NCI-H1092 treated with DMSO at 0.1 percent for 48 hours (cell line): Measurements from ENCODE around the gene LCE3E.
"Not testable (repeated sequence)": the region's sequence is repeated elsewhere in the genome, so short reads cannot be mapped to it uniquely, and the experiment has no call there.

ENCODE experiments used
- DNase-seq: peaks from one replicate; lab custom pipeline; 2025; lab: John Stamatoyannopoulos, UW

LCE3E gene, protein sequence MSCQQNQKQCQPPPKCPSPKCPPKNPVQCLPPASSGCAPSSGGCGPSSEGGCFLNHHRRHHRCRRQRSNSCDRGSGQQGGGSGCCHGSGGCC

DNA sequence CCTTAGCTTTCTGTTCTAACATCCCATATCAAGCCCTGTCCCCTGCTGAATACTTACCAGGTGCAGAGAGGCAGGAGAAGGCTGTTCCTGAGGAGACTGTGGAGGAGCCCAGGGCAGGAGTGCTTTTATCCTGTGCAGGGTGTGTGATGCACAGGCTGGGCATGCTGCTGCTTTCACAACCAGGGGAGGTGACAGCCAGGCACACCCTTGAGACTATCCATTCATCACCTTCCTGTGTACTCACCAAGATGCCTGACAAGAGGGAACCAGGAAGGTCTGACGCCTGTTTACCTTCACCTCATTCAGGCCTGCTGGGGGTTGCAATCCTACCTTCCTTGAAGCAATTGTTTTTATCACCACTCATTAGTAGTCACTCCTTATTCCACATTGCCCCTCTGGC lies at the start of gene LCE3E:
Gene LCE3E, minus strand, starts transcription at position 100 of the 400 bp plus-strand sequence. CDS start 572 bp downstream, outside the sequence.
- DNase-seq, result no peak

DNA sequence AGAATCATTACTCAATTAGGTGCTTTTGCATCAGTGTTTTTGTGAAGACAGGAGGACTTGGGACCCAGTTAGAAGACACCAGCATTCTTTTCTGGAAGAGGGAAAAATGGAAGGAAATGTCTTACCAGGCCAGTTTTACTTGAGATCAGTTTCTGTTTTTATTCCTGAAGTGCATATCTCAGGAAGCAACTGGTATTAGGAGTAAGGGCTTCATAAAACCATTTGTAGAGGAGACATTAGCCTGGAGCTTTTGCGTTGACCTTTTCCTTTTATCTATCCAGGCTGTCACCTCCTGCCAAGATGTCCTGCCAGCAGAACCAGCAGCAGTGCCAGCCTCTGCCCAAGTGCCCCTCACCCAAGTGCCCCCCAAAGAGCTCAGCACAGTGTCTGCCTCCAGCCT lies 46.9 kb upstream of the LCE3E start, which contains the start of gene LCE3B:
Gene LCE3B, plus strand, starts transcription at position 301 of the 400 bp plus-strand sequence. Its CDS starts 0 bp downstream, at position 301.
- DNase-seq, result no peak

DNA sequence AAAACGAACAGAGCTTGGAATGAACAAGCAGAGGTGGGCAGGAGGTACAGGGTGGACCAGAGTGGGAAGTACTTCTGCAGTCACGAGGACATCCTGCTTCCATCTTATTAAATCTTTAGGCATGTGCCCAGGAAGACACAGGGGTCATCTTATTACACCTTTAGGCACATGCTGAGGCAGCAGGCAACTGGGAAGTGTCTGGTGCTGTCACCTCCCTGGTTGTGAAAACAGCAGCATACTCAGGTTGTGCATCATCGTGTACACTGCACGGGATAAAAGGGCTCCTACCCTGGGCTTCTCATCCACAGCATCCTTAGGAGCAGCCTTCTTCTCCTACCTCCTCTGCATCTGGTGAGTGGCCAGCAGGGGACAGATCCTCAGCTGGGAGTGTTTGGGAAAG lies 33.4 kb upstream of the LCE3E start, which contains the start of gene LCE3C:
Gene LCE3C, plus strand, starts transcription at position 301 of the 400 bp plus-strand sequence. CDS start 498 bp downstream, outside the sequence.
- DNase-seq, result no peak

DNA sequence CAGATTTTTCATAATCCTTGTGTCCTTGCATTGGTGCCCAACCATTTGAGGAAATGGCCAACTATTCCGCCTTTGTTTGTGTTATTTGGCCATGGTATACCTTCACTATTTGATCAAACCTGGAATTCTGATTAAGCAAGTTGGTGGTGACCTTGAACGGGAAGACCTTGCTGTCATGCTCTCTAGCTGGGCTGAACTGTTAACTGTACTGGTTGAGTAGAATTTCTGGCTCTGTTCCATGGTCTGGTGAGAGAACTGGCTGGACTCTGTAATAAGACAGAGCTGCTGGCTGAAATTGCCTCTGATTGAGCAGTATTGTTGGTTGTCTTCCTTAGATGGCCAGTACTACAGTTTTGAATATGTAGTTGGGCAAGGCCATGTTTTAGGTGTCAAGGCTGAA lies 30.4 kb upstream of the LCE3E start:
- no peak for DNase-seq

DNA sequence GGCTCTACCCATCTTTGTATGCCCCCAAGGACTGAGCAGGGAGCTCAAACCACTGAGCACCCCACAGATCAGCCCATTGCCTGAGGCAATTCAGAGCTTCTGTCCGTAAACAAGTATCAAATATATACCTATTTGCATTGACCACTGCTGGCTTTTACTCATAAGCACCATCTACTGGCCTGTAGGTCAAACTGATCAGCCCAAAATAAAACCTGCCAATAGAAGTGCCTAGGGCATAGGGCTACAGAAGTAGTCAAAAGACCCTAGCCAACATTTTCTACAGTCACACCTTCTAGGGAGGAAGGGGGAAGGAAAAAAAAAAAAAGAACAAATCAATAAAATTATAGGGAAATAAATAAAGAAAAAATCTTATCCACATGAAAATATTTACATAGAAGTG lies 19.0 kb upstream of the LCE3E start:
- no peak for DNase-seq

DNA sequence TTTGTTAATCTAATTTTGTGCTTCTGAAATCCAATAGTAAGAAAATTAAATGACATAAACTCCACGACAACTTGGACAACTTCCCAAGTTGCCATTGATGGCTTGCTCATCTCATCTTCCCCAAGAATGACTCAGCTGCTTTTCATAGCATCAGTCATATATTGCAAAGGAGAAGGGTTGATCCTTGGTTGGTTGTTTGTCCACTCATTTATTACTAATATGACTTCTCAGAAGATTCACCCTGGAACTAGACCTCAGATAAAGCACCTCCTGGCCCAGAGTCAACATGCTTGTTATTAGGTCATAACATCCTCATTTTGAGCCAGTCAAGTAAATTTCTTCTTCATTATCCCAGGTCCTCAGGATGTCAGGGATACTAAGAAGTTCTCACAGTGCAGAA lies 16.1 kb upstream of the LCE3E start:
- no peak for DNase-seq

DNA sequence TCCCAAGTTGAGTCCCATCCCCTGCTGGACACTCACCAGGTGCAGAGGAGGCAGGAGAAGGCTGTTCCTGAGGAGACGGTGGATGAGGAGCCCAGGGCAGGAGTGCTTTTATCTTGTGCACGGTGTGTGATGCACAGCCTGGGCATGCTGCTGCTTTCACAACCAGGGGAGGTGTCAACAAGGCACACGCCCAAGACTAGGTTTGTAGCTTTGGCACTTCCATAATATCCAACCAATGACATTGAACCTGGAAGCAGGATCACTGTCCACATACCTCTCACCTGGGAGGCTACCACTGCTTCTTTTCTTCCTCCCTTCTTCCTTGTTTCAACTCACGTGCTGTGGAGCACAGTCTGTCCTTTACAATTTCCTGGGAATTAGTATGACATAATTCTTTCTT lies 13.9 kb upstream of the LCE3E start, which contains the start of gene LCE3D:
Gene LCE3D, minus strand, starts transcription at position 84 of the 400 bp plus-strand sequence. CDS start 580 bp downstream, outside the sequence.
- DNase-seq, result no peak

DNA sequence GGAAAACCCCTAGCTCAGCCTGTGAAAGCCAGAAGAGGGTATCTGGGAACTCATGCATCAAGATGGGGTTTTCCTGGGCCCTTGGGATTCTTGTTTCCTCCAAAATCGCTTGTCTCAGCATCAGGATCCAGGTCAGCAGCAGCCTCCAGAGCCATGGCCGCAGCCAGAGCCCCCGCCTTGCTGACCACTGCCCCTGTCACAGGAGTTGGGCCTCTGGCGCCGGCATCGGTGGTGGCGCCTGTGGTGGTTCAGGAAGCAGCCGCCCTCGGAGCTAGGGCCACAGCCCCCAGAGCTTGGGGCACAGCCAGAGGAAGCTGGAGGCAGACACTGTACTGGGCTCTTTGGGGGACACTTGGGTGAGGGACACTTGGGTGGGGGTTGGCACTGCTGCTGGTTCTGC lies 12.9 kb upstream of the LCE3E start:
- DNase-seq, result not testable (repeated sequence)

DNA sequence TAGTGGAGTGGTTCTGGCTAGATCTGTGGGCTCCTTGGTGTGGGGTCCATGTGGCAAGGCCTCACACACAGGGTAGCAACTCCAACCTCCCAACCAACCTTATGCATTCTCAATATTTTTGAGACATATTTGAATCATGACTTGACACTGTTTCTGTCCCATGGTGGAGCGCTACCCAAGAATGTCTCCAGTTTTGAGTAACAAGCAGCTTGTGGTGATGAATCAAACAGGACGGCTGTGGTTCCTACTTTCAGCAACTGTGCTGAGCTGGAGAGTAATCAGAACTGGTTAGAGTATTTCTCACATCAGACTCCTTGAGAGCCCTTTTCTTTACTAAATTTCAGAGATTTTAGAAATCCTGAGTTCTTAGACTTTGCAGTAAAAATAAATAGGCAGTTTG lies 10.6 kb upstream of the LCE3E start:
- no peak for DNase-seq

DNA sequence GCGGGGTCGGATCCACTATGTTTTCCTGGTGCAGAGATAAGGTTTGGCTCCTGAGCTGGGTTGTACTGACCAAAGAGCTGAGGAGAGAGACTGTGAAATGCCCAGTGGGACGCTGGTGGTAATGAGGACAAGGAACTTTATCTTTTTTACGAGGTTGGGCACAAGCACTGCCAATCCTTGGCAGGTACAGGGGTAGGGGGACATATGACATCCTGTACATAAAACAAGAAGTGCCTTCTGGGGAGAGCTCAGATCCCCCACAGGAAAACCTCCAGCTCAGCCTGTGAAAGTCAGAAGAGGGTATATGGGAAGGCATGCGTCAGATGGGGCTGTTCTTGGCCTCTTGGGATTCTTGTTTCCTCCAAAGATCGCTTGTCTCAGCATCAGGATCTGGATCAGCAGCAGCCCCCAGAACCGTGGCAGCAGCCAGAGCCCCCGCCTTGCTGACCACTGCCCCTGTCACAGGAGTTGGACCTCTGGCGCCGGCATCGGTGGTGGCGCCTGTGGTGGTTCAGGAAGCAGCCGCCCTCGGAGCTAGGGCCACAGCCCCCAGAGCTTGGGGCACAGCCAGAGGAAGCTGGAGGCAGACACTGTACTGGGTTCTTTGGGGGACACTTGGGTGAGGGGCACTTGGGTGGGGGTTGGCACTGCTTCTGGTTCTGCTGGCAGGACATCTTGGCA lies 905 bp downstream of the LCE3E start:
- no peak for DNase-seq

DNA sequence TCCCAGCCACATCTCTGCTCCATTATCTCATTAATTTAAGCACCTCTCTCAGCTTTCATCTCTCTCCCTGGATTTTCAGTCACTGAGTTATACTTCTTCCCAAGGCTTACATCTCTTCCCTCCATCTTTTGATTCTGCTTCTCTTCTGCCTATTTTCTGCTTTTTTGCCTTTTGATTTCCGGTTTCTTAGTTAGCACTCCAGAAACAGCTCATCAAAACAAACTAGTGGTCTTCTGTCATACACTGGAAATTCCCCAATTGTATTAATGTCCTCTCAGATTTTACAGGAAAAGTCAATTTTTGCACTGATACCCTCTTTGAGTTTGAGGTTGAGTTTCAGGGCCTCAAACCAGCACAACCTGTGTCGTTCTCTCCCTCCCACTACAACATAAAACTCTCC lies 1.5 kb downstream of the LCE3E start:
- DNase-seq, result no peak

DNA sequence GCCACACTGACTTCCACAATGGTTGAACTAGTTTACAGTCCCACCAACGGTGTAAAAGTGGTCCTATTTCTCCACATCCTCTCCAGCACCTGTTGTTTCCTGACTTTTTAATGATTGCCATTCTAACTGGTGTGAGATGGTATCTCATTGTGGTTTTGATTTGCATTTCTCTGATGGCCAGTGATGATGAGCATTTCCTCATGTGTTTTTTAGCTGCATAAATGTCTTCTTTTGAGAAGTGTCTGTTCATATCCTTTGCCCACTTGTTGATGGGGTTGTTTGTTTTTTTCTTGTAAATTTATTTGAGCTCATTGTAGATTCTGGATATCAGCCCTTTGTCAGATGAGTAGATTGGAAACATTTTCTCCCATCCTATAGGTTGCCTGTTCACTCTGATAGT lies 18.2 kb downstream of the LCE3E start:
- not testable (repeated sequence) for DNase-seq

DNA sequence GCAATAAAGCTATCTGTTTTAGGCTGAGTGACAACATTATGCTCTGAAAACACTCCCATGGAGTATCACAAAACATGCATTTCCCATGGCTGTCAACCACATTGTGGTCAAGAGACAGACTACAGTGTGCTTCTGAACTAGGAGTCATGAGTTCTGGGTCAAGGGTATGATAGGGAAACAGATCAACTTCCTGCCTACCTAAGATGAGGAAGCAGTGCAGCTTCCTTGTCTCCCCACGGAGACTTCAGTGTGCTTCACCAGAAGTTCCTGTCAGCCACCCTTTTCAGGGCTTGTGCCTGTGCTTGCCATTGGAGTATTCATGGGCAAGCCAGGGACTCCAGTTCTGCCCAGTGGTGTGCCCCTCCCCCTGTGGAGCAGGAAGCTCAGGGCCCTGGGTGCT lies 19.9 kb downstream of the LCE3E start:
- DNase-seq, result no peak

DNA sequence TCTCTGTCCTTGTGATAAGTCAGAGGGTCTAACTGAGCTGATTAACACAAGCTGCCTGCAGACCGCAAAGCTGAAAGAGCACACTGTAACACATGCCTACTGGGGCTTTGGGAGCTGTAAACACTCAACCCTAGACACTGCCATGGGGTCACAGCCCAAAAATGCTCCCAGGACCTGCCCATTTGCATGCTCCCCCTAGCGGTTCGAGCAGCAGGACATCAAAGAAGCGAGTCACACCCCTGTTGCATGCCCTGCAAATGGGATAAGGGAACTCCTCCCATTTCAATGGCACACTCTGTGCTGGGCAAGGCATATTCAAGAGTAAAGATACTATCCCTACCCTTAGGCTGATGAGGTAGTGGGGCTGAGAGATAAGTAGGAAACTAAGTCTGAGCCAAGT lies 22.8 kb downstream of the LCE3E start:
- no peak for DNase-seq

DNA sequence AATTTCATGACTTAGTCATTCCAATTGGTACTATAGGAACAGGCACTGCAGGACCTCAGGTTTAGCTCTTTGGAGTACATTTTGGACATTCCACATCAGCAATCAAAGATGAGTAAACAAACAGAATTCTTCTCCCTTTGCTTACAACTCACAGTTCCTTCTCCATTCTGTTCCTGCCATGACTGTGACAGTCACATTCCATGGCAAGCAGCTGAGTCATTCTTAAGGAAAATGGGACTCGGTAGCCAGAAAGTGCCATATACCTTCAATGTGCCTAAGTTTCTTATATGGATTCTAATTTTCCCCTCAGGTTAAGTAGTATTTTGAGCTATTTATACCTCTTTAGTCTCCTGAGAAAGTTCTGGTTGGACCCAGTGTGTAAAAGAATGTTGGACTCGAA lies 26.7 kb downstream of the LCE3E start:
- DNase-seq, result no peak

DNA sequence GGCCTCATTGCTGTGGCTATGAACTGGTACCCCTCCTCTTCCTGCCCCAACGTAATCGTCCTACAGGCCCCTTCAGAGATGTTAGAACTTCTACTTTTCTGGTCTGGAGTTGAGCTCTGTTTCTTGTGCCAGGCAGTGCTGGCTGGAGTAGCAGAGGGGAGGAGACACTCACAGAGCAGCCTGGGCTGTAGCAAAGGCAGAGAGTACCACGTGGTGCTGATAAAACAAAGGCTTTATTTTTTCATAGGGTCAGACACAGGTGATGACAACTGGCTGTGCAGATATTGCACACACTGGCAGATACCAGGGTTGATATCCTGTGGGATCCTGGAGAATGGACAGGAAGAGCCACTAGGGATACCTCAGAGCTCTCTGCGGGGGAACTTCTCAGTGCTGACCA lies 29.1 kb downstream of the LCE3E start:
- no peak for DNase-seq

DNA sequence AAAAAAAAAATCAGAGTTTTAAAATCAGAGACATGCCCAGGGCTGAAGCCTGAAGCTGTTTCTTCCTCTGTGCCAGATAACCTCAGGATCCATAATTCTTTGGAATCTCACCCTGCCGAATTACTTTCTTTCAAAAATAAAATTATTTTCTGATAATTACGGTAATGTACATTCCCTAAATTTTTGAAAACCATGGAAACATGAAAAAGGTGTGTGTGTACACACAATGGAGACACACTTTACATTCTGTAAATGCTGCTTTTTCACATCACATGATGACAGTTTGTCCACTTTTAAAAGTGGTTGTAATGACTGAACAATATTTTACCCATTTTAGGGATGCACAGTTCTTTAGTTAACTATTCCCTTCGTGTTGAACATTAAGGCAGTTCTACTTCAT lies 30.8 kb downstream of the LCE3E start:
- no peak for DNase-seq

DNA sequence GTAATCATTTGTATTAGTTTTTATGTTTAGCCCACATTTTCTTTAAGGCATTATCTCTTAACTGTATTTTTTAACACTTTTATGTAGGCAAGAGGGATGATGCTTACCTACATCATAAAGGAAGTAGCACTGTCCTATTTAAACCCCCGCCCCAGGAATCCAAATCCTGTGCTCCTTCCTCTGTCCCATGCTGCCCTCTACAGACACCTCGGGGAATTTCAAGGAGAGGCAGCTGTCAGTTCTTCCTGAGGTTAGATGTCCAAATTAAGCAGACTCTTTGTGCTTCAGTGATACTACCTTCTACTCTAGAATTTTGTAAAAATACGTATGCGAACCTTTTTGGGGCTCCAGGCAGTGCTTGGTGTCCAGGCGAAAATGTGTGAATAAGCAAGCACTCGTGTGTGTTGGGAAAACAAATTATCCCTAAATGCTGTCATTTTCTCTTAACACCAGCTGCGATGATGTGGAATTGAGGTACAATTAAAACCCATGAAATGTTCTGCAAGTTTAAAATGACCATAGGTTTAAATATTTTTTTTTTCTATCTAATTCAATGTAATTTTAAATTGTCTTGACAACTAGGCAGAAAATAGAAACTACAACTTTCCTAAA lies 33.1 kb downstream of the LCE3E start:
- no peak for DNase-seq

DNA sequence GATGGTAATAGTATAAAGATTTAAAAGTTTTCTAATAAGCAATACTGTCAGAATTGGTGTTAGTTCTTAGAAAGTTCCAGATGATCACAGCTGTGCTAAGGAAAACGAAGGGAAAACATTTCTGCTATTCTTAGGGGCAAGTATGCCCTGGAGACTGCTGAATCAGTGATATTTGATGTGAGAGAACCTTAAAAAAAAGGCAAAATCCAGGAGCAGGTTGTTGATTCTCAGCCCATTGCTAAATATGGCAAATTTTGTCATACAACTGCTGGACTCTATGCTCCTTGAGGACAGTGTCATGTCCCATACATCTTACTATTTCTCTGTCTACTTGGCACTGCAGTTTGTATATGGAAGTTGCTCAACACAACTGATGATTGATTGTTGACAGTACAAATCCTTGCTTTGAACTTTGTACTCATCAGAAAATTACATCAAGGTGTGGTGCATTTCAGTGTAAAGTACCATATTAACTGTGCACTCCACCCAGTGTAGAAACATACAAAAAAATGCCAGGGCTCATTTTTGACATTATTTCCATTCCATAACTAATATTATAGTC lies 41.4 kb downstream of the LCE3E start:
- no peak for DNase-seq

DNA sequence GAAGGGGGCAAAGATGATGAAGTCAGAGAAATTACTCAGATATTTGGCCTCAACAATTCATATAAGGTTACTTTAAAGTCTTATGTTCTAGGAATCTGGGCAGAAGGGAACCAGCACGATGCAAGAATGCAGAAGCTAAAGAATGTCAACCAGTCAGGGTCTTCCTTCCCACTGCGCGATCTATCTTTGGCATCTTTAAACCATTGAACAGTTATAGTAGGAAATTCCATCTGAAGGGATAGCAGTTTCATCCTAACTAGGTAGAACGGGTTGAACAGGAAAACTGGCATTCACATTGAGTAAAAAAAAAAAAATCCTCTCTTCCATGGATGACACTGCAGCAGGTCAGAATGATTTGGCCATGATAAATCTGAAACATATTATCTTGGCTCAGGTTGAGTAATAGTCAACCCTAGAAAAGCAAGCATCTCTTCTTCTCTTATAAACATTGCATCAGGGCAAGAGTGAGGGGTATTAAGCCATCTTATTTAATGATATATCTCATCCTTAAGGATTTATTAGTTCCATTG lies 46.0 kb downstream of the LCE3E start:
- DNase-seq, result no peak

DNA sequence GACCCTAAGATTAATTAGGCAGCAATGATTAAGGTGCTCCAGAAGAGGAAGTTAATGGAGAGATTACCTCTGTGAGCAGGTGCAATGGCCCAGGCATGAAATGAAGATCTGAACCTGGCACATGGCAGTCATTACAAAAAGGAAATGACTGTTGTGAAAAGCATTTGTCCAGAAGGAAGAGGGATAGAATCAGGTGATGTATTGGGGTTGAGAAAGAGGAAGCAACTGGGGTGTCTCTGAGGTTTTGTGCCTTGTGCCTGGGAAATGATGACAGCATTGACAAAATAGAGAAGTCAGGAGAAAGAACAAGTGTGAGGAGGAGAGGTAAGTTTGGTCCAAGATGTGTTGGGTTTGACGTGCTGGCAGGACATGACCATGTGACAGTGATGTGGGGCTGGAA lies 46.7 kb downstream of the LCE3E start:
- DNase-seq, result no peak

DNA sequence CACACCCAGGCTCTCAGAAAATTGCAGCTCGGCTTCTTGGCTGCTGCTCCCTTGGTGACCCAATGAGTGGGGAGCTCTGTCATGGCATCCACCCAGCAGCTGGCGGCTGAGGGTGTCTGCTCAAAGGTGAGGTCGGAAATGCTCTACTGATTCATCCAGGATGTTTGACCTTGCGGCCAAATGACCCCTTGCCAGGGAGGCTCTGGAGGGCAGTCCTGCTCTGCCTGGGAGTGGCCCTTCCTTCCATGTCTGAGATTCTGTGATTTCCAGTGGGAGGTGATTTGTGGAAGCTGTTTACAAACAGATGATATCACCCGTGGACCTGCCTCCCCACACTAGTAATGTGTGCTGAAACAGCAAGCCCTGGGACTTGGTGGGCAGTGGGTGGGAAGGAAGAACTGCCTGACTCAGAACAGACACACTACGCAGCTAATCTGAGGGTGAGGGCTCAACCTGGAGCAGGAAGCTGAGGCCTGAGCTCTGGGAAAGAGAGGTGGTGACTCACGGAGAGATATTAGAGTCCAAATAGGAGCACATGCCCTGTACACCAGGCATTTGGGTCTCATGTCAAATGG lies 49.3 kb downstream of the LCE3E start:
- no peak for DNase-seq
